Tibial nerve (tissue), 4 donors: Measurements from ENCODE around the gene SI. TPM values are rescaled to one million over a fixed set of nuclear protein-coding genes. Genes with fewer than 3 reads are reported as not detected.

Experiments used
- DNase-seq, 2 donors: peaks; one replicate each; pipeline ENCODE4 v3.0.0-alpha.2; 2019; ENCODE audit warnings: low spot score in 2 of 2
- H3K27ac ChIP-seq, 4 donors: fragments of 200-600 bp; sonication (generic) in 3 of 4; one replicate each; pipeline ENCODE4 v1.5.1; 2017 to 2019; ENCODE audit warnings: mild to moderate bottlenecking in 1 of 4
- H3K27me3 ChIP-seq, 2 donors: fragments of 200-600 bp; sonication (generic) in 1 of 2; one replicate each; pipeline versions ENCODE4 v1.5.1 to v1.6.0; 2017 to 2019
- H3K36me3 ChIP-seq, 3 donors: fragments of 200-600 bp; sonication (generic); one replicate each; pipeline ENCODE4 v1.5.1; 2018 to 2019
- H3K4me1 ChIP-seq, 4 donors: fragments of 200-600 bp; sonication (generic) in 3 of 4; one replicate each; pipeline ENCODE4 v1.5.1; 2017 to 2019
- H3K4me3 ChIP-seq, 4 donors: fragments of 200-600 bp; sonication (generic) in 3 of 4; one replicate each; pipeline ENCODE4 v1.5.1; 2017 to 2019; ENCODE audit warnings: mild to moderate bottlenecking in 1 of 4, moderate library complexity in 1 of 4
- H3K9me3 ChIP-seq, 4 donors: fragments of 200-600 bp; sonication (generic) in 3 of 4; one replicate each; pipeline ENCODE4 v1.5.1; 2017 to 2019
- CTCF ChIP-seq, 5 experiments: fragments of 200-600 bp in 3 of 5; fragments of 450-650 bp in 2 of 5; sonication (generic) in 3 of 5; IDR thresholded peaks; one replicate each; pipeline ENCODE4 v1.5.1; 2016 to 2019; ENCODE audit warnings: antibody characterized with exemption in 5 of 5, mild to moderate bottlenecking in 3 of 5, moderate library complexity in 2 of 5
- EP300 ChIP-seq, 2 donors: sonication (generic); formaldehyde crosslinking; IDR thresholded peaks; one replicate each; pipeline ENCODE4 v1.6.1; 2017; ENCODE audit warnings: antibody characterized with exemption in 2 of 2, mild to moderate bottlenecking in 1 of 2
- POLR2A ChIP-seq, 2 donors: fragments of 450-650 bp; IDR thresholded peaks; one replicate each; pipeline ENCODE4 v1.6.1; 2017; ENCODE audit warnings: antibody characterized with exemption in 2 of 2, mild to moderate bottlenecking in 2 of 2, moderate library complexity in 2 of 2
- WGBS, 2 donors: methylation state at CpG; one replicate each; pipeline ENCODE4 v1.1.5; 2018; 5-methylcytosine and 5-hydroxymethylcytosine counted together
- total RNA-seq, 4 donors: library from RNA; depleted of rRNA; stranded (reverse); fragments of >200 nt; gene quantifications; one replicate each; pipeline ENCODE4 v1.1.0, GENCODE V29; 2016

SI gene
- total RNA-seq, 4 donors from 2014 or later: not detected

GRCh38 chr3:165081183-165081582 is 2.9 kb upstream of the SI start:
- Histone ChIP-seq H3K4me1 (no peaks in the 10 kb centered on the region), H3K36me3 (no peaks in the 10 kb centered on the region), H3K27me3 (no peaks in the 10 kb centered on the region), H3K27ac (no peak overlapping the region), H3K4me3 (no peak overlapping the region), H3K9me3 (no peaks in the 10 kb centered on the region)
- DNase-seq: no peak
- TF ChIP-seq EP300 (IDR thresholded peaks at IDR 0.05) (no peak), CTCF (IDR thresholded peaks at IDR 0.05) (no peak), POLR2A (IDR thresholded peaks at IDR 0.05) (no peak)
- WGBS, 2 donors: 45 to 48% methylated on average over 1 of the region's 1 CpG

- DNase-seq: no peak
- no peak for TF ChIP-seq CTCF (IDR thresholded peaks at IDR 0.05)
- TF ChIP-seq EP300 (IDR thresholded peaks at IDR 0.05): no peak
- TF ChIP-seq POLR2A (IDR thresholded peaks at IDR 0.05): no peak
- Histone ChIP-seq H3K9me3 (no peaks in the 10 kb centered on the region), H3K27ac (no peak overlapping the region), H3K36me3 (no peaks in the 10 kb centered on the region), H3K4me3 (no peak overlapping the region), H3K27me3 (no peaks in the 10 kb centered on the region), H3K4me1 (no peaks in the 10 kb centered on the region)
- WGBS, 2 donors: 64 to 77% methylated on average over 1 of the region's 1 CpG
These were observed 2.6 kb downstream of the SI start for GRCh38 chr3:165075695-165076094.

- no peak overlapping the region for H3K4me3 ChIP-seq
- no peaks in the 10 kb centered on the region for H3K36me3 ChIP-seq
- no peaks in the 10 kb centered on the region for H3K27me3 ChIP-seq
- TF ChIP-seq EP300 (IDR thresholded peaks at IDR 0.05) (no peak), POLR2A (IDR thresholded peaks at IDR 0.05) (no peak), CTCF (IDR thresholded peaks at IDR 0.05) (no peak)
- DNase-seq: no peak
- WGBS, 2 donors: 68 to 70% methylated on average over 6 of the region's 6 CpGs
- no peaks in the 10 kb centered on the region for H3K4me1 ChIP-seq
- no peaks in the 10 kb centered on the region for H3K9me3 ChIP-seq
- H3K27ac ChIP-seq: no peak overlapping the region
These were observed 7.6 kb downstream of the SI start for GRCh38 chr3:165070682-165071081.

- WGBS, 2 donors: 82 to 98% methylated on average over 2 of the region's 2 CpGs
- peaks cover 0 to 5% (median 0%) of the 10 kb centered on the region in 4 donors for H3K9me3 ChIP-seq
These were observed 21.8 kb downstream of the SI start for GRCh38 chr3:165056510-165056909.

GRCh38 chr3:165040186-165040585 is 38.1 kb downstream of the SI start:
- Histone ChIP-seq H3K27ac (no peak overlapping the region), H3K9me3 (no peaks in the 10 kb centered on the region), H3K27me3 (no peaks in the 10 kb centered on the region), H3K4me3 (no peak overlapping the region), H3K36me3 (no peaks in the 10 kb centered on the region), H3K4me1 (no peaks in the 10 kb centered on the region)
- WGBS, 2 donors: 92% methylated on average over 1 of the region's 1 CpG
- TF ChIP-seq POLR2A (IDR thresholded peaks at IDR 0.05) (no peak), CTCF (IDR thresholded peaks at IDR 0.05) (no peak), EP300 (IDR thresholded peaks at IDR 0.05) (no peak)
- DNase-seq: no peak

More at GRCh38 chr3:165056510-165056909, 21.8 kb downstream of the SI start:
- no peaks in the 10 kb centered on the region for H3K27me3 ChIP-seq
- DNase-seq: no peak
- no peak overlapping the region for H3K4me3 ChIP-seq
- TF ChIP-seq EP300 (IDR thresholded peaks at IDR 0.05) (no peak), POLR2A (IDR thresholded peaks at IDR 0.05) (no peak), CTCF (IDR thresholded peaks at IDR 0.05) (no peak)
- no peaks in the 10 kb centered on the region for H3K4me1 ChIP-seq
- no peak overlapping the region for H3K27ac ChIP-seq
- H3K36me3 ChIP-seq: no peaks in the 10 kb centered on the region
